HG03175 (cell line): Measurements from ENCODE around the gene SIK3.
A peak's percentile ranks its signal among the peaks of the same experiment; 100 is the strongest.

Experiments
- ATAC-seq: cut with Tn5 transposase; IDR thresholded peaks from one replicate; pipeline ENCODE4 v1.9.1; 2021; ENCODE audit warnings: mild to moderate bottlenecking, moderate library complexity; ENCODE audit not compliant: unreplicated experiment

The SIK3 gene

DNA sequence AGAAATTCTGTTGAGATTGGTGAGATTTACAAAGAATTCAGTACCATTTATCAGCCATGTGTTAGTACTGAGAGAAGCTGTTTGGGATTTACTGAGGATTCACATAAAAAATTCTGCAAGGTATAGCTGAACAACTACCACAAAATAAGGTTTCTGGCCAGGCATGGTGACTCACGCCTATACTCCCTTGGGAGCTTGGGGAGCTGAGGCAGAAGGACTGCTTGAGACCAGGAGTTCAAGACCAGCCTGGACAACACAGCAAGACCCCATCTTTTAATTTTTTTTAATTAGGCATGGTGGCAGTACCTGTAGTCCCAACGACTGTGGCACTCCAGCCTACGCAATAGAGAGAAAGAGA, 86.7 kb downstream of the SIK3 start:
- ATAC-seq = no peak

DNA sequence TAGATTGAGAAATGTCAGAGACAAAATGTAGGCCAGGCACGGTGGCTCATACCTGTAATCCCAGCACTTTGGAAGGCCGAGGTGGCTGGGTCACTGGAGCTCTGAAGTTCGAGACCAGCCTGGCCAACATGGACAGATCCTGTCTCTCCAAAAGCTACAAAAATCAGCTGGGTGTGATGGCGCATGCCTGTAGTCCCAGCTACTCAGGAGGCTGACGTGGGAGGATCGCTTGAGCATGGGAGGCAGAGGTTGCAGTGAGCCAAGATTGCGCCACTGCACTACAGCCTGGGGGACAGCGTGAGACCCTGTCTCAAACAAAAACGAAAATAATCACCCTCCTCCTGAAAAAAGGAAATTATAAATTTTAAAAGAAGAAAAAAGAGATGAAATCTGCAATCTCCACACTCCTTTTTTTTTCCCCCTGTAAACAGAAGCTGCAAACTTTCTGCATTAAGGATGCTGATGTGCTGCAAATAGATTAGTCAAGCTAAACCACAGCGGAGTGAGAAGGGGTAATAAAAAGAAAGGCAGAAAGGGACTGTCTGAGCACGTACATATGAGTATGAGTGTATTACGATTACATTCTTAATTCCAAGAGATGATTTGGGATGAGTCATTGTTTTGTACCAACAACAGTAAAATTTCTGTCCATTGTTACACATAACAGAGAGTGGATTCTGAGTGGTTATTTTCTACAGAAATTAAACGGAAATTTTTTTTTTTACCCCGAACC, 87.3 kb downstream of the SIK3 start:
- ATAC-seq = no peak

DNA sequence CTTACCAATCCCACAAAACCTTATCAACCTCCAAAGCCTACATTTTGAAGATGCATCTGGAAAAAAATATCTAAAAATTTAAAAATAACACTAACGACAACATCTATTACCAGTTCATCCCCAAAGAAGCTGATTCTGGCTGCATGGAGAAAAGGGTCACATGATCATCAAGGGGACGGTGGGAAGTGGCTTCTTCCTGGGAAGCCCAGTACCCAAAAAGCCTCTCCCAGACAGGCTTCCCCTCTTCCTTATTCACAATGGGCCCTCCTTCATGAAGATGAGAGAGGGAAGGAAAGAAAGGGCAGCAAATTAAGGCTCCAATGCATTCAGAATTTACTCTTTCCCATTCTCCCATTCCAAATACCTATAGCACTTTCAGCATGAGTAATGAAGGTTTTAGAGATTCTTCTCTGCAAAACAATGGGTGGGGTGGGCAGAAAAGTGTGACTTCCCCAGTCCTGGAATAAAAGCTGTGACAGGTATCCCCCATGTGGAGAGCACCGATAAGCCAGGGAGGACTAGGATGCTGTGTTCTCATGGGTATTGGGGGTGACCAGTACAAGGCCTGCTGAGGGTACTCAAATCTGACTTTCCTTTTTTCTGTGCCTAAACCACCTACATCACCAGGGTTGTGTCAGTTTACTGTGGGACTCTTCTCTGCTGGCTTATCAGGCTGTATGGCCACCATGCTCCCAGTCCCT, 88.2 kb downstream of the SIK3 start:
- no peak for ATAC-seq

DNA sequence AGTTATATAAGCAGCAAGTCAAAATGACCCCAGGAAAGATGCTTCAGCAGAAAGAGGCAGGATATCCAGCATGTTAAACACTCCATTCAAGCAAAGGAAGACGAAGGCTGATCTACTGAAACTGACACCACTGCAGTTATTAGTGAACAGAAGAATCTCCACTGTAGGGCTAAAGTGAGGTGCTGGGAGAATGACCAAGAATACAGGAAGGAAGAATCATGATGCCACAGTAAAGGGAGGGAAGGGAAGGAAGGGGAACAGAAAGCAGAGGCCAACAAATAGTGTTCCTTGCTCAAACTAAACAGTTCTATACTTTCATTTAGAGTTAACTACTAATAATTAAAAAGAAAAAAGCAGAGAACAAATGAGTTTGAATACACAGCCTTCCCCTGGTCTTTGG, 92.5 kb downstream of the SIK3 start:
- ATAC-seq = no peak

DNA sequence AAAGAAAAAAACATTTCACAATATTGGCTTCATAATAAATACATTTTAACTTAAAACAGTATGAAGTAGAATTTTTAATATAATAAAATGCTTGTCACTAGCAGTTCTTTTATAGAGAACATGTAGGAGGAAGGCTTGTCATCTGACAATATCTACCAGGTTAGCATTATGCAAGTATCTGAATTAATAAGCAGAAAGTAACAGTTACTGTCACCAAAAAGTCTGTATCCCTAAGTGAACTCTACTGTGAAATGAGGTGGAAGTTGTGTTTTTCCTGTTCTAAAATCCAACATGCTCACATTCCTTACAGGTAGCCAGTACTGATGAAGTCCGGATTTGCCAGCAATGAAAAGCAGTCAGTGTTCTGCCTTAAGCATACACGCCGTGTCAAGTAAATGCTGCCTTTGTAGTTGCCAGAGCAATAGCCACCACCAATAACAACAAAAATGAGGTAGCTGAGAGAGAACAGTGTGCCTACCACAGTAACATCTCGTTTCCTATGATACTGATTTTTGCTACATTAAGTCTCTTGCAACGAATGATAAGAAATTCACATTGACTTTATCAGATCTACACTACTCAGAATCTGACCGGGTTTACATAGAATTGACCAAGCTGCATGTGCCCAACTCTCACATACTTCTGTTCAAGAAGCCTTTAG, 95.5 kb downstream of the SIK3 start:
- ATAC-seq = no peak

DNA sequence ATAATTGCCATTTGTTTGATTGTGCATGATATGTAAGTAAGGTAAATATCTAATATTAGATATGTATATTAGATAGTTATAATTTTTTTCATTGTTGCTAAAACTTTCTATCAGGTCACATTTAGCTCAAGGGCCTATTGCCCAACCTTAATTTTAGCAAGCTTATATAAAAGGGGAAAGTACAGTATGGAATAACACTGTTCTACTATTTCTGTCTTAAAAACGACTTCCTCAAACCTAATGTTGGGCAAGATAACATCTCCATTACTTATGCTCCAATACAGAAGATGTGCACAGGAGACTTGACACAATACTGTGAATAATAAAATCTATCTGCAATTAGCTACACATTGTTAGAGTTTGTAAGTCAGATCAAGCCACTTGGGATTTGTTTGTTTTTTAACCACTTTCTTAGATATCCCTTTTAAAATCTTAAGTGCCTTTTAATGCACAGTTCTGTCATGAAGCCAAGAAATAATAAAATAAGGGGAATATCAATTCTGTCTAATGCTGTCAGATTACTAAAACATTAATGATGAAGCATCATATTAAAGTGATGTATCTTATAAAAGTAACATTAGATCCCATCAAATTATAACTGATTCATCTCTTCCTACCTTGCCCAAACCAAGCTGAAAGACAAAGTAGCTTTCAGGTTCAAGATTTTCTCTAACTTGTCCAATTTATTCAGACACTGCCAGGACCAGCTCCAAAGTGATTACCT, 98.1 kb downstream of the SIK3 start:
- ATAC-seq = no peak

DNA sequence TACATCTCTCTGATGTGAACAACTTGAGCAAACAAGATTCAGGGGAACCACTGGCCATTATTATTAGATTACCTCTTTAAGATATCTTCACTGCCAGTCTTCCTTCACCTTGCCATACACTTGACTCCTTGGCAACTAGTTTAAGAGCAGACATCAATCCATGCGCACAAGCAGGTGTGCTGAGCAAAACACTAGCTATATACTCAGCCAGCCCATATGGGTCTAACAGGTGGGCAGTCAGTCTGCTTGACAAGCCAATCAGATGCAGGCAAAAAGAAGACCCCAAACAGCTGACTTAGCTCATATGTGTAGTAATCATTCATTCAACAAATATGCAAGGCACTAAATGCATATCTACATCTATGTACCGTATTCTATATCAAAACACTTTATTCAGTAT, 101.2 kb downstream of the SIK3 start:
- ATAC-seq = no peak

- no peak for ATAC-seq
Observed at GRCh38 chr11:116994195-116994594, 104.0 kb downstream of the SIK3 start.

- no peak for ATAC-seq
Observed at GRCh38 chr11:116993599-116993998, 104.6 kb downstream of the SIK3 start.

GRCh38 chr11:116991491-116991890, 106.7 kb downstream of the SIK3 start:
- ATAC-seq = no peak

- no peak for ATAC-seq
Observed at GRCh38 chr11:116990811-116991210, 107.4 kb downstream of the SIK3 start.

- no peak for ATAC-seq
Observed at GRCh38 chr11:116990061-116990473, 108.2 kb downstream of the SIK3 start.

- no peak for ATAC-seq
Observed at GRCh38 chr11:116989184-116989583, 109.0 kb downstream of the SIK3 start.

- ATAC-seq = peak; percentile 58
Observed at GRCh38 chr11:116986521-116987105, 111.6 kb downstream of the SIK3 start.

DNA sequence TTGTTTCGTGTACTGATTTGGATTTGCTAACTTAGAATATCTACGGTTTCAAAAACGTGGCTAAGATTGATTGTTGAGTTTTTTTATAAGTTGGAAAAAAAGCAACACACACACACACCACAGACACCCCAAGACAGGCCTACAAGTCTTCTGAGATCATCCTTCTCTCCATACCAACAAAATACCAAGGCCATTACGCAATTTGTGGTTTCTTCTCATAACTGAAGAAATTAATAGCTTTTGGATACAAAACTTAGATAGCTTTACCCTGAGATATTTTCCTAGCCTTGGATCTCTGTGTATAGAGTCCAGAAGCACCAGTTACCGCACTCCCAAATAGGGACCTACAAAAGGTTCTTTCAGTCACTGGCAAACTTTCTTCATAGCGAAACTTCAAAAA, 113.6 kb downstream of the SIK3 start:
- no peak for ATAC-seq

DNA sequence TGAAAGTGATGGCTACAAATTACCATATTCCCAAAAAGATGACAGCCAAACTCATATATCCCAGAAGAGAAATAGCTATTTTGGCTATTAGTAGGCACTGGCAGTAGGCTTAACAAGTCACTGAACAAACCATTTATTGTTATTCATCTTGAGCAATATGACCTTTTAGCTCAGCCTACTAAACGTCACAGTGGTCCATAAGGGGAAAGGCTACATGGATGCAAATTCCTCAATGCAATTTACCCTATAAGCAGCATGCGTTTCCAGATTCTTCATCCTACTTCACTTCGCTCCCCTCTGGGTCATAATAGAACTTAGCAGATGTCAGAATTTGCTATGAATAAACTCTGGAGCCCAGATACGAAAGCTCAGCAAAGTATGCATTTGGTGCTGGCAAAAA, 114.0 kb downstream of the SIK3 start:
- ATAC-seq = no peak

DNA sequence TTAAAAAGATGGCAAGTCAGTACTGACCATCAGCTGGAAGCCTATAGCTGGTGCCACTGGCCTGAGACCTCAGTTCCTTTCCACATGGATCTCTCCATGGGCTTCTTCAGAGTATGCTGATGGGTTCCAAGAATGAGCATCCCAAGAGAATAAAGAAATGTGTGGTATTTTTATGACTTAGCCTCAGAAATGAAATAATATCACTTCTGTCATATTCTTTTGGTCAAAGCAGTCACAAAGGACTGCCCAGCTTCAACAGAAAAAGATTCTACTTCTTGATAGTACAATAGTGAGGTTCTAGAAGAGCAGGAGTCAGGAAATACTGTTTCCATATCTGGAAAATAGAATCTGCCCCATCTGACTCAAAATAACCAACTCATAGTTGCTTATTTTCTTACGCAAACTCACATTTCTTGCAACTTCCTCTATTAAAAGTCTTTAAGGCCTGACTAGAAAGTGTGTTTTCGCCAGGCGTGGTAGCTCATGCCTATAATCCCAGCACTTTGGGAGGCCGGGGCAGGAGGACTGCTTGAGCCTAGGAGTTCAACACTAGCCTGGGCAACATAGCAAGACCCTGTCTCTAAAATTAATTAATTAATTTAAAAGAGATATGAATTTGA, 116.9 kb downstream of the SIK3 start:
- no peak for ATAC-seq

DNA sequence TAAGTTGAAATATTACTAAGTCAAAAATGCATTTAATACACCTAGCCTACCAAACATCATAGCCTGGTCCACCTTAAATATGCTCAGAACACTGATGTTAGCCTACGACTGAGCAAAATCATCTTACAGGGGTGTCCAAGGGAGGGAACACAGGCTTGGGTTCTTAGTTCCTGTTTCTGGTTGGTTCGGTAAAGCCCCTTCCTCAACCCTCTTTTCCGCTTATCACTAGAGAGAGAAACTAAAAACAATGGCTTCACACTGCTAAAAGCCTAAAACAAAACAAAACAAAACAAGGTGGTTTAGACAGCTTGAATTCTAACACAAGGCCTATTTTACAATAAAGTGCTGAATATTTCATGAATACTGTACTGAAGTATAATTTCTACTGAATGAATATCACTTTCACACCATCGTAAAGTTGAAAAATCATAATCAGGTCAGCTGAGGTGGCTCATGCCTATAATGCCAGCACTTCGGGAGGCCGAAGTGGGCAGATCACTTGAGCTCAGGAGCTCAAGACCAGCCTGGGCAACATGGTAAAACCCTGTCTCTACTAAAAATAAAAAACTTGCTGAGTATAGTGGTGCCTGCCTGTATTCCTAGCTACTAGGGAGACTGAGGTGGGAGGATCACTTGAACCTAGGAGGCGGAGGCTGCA, 118.0 kb downstream of the SIK3 start:
- ATAC-seq = peak; percentile 90

DNA sequence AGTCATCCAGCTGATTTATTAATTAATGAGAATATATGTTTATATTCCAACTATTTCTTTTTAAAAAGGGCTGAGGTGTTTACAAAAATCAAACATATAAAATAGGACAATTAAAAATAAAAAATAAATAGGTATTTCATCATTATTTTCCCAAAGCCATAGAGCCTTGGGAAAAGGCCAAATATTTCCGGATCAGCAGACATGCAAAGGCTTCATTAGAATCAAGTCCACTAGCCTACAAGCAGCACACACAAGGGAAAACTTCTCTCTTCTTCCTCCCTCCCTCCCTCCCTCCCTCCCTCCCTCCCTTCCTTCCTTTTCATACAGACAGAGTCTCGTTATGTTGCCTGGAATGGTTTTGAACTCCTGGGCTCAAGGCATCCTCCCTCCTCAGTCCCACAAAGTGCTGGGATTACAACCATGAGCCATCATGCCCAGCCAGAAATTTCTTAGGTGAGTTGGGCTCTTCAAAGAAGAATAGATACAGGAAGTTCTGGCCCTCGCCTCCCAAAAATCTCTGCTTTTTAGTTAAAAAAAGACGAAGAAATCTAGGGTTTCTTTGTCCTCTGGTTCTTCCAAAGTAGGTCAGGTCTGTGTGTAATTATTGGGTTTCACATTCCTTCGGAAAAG, 121.2 kb downstream of the SIK3 start:
- no peak for ATAC-seq

GRCh38 chr11:116975661-116976060, 122.6 kb downstream of the SIK3 start:
- no peak for ATAC-seq
